NCI-H1436 (cell line): ENCODE measurements around the gene ANKRD11.
"Not testable (repeated sequence)": the region's sequence is repeated elsewhere in the genome, so short reads cannot be mapped to it uniquely, and the experiment has no call there.

Experiments
- DNase-seq: peaks from one replicate; lab custom pipeline; 2025; lab: John Stamatoyannopoulos, UW

Gene ANKRD11

GRCh38 chr16:89328412-89329400 is 161.7 kb downstream of the ANKRD11 start:
- not testable (repeated sequence) for DNase-seq

GRCh38 chr16:89326721-89327120 is 163.6 kb downstream of the ANKRD11 start:
- no peak for DNase-seq

GRCh38 chr16:89325861-89326471 is 164.4 kb downstream of the ANKRD11 start:
- DNase-seq = peak; percentile 33

GRCh38 chr16:89324056-89325010 is 166.0 kb downstream of the ANKRD11 start:
- DNase-seq = no peak

- no peak for DNase-seq
Measured at GRCh38 chr16:89323120-89323960, 167.0 kb downstream of the ANKRD11 start.

GRCh38 chr16:89322321-89323119 is 167.8 kb downstream of the ANKRD11 start:
- peak; percentile 40 for DNase-seq

- peak; percentile 29 for DNase-seq
Measured at GRCh38 chr16:89320782-89321501, 169.4 kb downstream of the ANKRD11 start.

- no peak for DNase-seq
Measured at GRCh38 chr16:89319886-89320781, 170.2 kb downstream of the ANKRD11 start.

- no peak for DNase-seq
Measured at GRCh38 chr16:89319631-89319885, 170.8 kb downstream of the ANKRD11 start.

GRCh38 chr16:89318871-89319630 is 171.3 kb downstream of the ANKRD11 start:
- no peak for DNase-seq

- no peak for DNase-seq
Measured at GRCh38 chr16:89318430-89318758, 172.0 kb downstream of the ANKRD11 start.

GRCh38 chr16:89317729-89318429 is 172.5 kb downstream of the ANKRD11 start:
- DNase-seq = no peak

- no peak for DNase-seq
Measured at GRCh38 chr16:89317101-89317671, 173.2 kb downstream of the ANKRD11 start.

GRCh38 chr16:89316701-89317100 is 173.7 kb downstream of the ANKRD11 start:
- DNase-seq = no peak

- no peak for DNase-seq
Measured at GRCh38 chr16:89315791-89316581, 174.4 kb downstream of the ANKRD11 start.

GRCh38 chr16:89315271-89315670 is 175.1 kb downstream of the ANKRD11 start:
- no peak for DNase-seq
